GM18508 (cell line): ENCODE data around the gene ZDHHC21.
"Not testable (repeated sequence)": the region's sequence is repeated elsewhere in the genome, so short reads cannot be mapped to it uniquely, and the experiment has no call there.

Experiments used
- ATAC-seq: cut with Tn5 transposase; IDR thresholded peaks from one replicate; pipeline ENCODE4 v1.9.1; 2021; ENCODE audit warnings: moderate number of reproducible peaks; ENCODE audit not compliant: insufficient read depth, unreplicated experiment

ZDHHC21 gene

DNA sequence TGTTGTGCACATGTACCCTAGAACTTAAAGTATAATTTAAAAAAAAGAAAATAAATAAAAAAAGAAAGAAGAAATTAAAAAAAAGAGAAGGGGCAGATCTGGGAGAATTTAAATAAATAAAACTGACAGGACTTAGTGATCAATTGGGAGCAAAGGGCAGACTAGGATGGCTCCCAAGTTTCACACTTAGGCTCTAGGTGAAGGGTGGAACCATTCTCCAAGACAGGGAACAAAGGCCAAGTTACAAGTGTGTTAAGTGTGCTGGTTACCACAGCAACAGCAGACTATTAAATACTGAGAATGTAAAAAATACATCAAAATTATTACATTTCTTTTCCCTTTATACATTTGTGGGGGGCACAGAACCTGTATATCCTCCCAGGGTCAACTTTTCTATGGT lies 7.1 kb downstream of the ZDHHC21 start:
- ATAC-seq, result no peak

DNA sequence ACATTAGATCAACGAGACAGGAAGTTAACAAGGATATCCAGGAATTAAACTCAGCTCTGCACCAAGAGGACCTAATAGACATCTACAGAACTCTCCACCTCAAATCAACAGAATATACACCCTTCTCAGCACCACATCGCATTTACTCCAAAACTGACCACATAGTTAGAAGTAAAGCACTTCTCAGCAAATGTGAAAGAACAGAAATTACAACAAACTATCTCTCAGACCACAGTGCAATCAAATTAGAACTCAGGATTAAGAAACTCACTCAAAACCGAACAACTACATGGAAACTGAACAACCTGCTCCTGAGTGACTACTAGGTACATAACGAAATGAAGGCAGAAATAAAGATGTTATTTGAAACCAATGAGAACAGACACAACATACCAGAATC lies 10.6 kb downstream of the ZDHHC21 start:
- not testable (repeated sequence) for ATAC-seq

DNA sequence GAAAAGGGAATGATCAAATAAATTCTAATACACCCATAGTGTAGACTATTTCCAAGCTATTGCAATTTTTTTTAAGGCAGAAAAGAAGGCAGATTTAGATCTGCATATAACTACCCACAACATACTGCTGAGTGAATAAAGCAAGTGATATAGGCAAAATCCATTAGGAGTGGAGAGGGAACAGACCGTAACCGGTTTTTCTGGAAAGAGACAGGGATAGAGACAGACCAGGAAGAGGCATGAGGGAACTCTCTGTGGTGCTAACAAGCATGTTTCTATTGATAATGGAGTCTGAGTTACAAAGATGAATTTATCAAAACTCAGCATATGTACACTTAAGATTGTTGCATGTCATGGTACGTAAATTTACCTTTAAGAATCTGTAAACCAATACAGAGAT lies 14.5 kb downstream of the ZDHHC21 start:
- ATAC-seq, result no peak

DNA sequence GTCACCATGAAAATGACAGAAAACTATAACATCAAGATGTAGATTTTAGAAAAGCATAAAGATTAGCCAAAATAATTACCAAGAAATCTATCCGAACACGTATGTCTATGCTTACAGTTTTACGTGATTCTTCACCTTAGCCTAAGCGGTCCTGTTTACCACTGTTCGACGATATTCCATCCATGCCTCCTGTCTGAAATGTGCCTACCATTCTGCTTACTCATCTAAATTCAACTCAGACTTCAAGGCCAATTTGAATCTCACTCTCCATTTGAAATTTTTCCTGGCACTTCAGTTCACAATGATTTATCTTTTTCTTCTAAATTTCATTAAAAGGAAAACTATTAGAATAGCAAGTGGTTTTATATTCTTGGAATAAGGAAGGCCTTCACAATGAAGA lies 15.4 kb downstream of the ZDHHC21 start:
- ATAC-seq, result no peak

DNA sequence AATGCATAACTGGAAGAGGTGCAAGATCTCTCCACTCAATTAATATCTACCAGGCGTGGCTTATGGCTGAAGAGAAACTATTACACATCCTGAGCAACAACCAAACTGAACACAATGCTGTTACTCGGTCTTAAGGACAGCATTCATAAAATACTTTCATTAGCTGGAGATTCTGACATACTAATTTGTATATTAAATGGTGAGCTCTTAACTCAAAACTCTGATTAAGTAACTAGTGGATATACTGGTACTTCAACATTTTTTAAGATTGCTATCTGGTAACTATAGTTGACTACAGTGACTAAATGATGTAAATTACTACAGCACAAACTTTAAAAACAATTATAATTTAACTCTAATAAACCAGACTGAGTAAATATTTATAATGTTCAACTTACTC lies 15.8 kb downstream of the ZDHHC21 start:
- no peak for ATAC-seq

DNA sequence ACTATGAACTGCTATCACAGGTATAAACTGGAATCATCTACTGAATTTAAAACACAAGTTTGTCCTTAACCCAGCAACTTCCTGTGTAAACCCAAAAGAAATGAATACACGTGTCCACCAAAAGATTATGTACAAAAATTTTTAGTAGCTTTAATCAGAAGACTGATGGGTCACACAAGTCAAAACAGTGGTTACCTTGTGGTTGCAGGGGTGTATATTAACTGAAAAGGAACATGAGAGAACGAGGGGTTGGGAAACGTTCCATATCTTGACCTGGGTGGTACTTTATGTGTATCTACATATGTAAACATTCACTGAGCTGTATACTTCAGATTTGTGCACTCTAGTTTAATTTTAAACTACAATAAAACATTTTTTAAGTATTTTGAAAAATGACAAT lies 18.6 kb downstream of the ZDHHC21 start:
- ATAC-seq, result no peak

DNA sequence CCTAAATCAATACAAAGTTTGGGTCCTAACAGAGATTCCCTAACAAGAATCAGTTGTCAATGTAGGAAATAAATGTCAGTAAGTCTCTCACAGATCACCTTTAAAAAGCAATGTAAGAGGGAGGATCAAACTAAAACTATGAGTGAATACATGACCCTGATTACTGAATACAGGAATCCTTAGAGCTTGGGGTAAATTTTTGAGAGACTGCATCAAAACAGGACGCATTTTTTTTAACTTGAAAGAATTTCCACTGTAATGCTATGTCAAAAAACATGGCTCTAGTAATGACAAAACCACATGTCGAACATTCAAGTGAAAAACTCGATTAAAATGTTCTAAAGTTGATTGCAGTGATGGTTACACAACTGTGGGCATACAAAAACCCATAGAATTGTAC lies 21.9 kb downstream of the ZDHHC21 start:
- ATAC-seq, result no peak

DNA sequence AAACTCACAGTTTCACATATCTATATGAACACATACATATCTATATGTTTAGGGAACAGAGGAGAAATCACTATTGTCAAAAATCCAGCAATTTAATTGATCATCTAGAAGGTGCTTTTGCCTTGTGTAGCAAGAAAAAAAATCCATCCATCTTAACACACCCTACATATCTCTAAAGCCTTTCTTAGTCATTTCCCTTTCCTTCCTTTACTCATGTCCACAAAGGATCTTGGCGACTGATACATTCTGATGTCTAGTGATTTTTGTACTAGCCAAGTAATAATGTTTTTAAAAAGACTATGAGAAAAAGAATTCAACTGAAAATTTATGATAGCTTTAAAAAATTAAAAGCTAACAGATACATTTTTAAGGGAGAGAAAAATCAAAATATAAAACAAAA lies 22.5 kb downstream of the ZDHHC21 start:
- ATAC-seq, result no peak

DNA sequence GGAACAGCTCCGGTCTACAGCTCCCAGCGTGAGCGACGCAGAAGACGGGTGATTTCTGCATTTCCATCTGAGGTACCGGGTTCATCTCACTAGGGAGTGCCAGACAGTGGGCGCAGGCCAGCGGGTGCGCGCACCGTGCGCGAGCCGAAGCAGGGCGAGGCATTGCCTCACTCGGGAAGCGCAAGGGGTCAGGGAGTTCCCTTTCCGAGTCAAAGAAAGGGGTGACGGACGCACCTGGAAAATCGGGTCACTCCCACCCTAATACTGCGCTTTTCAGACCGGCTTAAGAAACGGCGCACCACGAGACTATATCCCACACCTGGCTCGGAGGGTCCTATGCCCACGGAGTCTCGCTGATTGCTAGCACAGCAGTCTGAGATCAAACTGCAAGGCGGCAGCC lies 29.2 kb downstream of the ZDHHC21 start:
- not testable (repeated sequence) for ATAC-seq

DNA sequence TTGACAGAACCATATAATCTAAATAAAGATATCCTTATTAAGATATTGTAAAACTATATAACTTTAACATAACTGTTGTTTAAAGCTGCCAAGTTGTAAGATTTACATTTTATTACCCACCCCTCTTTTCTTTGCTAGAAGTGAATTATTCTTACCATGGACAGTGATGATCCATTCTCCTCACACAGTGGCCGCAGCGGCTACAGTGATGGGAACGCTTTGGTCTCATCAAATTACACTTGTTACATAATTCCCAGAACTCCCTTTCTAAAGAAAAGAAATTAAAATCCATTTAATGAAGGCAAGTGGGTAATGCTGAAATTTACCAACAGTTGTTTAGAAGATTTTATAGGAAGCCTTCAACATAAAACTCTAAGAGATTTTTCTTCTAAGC lies 31.2 kb downstream of the ZDHHC21 start:
- no peak for ATAC-seq

DNA sequence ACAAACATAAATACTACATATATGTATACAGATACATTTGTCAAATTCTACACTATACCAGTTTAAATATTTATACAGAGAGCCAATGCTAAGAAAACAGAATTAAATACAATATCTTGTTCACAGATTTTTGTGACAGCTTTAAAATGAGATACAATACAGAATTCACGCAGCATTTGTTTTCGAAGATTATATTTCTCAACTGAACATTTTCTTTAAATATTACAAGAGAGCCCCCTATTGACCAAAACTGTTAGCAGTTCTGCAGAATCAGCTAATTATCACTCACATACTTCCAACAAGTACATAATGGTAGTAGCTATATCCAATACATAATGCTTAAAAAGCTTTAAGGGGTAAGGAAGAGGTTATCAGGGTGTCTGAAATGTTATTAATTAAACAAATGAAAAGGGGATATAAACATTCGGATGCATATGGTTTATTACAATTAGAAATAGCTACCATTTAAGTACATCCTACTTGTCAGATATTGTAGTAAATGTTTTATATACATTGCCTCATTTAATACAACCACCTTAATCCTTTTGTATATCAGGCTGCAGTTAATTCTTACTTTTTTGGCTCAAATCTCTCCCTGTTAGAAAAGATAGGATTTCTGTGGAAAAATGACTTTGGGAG lies 31.7 kb downstream of the ZDHHC21 start:
- peak; percentile 81 for ATAC-seq

DNA sequence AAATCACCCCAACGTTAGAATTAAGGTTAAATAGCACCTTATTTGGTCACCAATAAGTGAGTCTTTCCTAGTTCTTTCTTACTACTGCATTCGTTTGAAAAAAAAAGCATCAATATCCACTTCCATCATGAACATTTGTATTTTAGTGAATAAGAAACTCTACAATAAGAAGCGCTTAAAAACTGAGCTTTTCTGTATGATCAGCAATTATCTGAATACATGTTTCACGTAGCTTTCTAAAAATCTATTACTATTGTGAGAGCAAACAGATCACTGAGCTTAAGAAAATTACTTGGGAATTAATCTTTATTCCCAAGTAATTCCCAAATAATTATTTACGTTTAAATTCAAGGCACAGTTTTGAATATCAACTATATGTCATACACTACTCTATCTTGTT lies 32.5 kb downstream of the ZDHHC21 start:
- no peak for ATAC-seq

DNA sequence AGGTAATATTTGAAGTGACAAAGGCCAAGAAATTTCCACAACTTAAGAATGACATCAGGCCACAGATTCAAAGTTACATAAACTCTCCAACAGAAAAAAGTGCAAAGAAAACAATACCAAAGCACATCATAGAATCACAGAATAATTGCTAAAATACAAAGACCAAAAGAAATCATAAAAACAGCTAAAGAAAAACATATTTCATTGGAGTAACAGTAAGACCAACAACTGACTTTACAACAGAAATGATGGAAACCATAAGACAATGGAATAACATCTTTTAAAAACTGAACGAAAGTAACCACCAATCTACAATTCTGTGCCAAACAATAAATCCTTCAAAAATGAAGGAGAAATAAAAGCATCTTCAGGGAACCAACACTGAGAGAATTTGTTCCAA lies 38.3 kb downstream of the ZDHHC21 start:
- no peak for ATAC-seq

DNA sequence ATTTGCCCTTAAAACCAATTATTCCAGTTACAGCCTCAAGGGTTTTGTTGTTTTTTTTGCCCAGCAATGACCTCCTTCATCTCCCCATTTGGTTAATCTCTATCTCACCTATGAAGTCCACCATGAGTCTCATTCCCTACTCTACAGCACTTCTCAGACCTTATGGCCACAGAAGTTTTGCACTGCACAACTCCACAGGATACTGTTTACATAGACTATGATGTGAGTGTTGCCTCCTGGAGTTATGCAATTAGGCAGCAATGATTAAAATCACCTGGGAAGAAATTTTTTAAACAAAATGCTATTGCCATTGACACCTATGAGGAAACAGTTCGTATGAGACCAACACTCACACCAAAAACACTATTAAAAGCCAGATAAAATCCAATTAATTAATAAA lies 39.7 kb downstream of the ZDHHC21 start:
- ATAC-seq, result no peak

DNA sequence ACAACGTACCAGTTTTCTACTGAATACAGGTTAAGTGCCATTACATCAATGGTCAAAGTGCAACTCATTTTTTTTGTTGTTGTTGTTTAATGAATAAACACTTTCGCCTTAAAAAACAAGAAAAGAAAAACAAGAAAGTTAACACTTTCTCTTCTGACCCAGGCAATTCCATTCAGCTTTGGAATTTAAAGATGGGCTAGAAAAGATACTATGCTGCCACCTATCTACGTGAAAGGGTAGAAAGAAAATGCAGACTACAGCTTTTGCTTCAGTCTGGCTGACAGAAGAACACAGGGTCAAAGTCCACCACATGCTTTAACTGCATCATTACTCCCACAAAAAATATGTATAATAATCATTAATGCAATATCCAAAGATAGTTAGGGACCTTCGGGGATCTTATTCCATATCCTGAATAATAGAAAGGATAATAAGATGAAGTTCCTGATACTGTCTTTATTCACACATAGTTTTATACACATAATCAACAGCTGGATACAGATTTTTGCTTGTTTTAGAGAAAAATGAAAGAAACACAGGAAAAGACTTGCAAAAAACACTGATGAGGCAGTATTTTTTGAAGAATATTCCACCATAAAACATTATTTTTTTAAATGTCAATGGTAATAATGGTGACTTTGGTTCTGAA lies 40.4 kb downstream of the ZDHHC21 start:
- ATAC-seq, result no peak

DNA sequence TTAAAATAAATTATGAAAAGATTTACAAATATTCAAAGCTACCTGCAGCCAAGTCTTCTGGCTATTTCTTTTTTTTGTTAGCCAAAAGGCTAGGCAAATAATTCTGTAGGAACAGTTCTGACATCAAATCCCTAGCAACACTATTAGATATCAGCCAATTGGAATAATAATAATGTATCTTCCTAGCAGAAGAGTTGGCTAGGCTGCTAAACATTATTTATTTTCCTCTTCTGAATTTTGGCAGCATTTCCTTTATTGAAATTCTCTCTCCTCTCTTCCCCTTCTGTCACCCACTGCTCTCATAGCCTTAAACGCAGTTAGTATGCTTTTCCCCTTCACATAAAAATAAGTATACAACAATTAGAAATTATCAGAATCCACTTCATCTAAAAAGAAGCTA lies 42.6 kb downstream of the ZDHHC21 start:
- ATAC-seq, result no peak

DNA sequence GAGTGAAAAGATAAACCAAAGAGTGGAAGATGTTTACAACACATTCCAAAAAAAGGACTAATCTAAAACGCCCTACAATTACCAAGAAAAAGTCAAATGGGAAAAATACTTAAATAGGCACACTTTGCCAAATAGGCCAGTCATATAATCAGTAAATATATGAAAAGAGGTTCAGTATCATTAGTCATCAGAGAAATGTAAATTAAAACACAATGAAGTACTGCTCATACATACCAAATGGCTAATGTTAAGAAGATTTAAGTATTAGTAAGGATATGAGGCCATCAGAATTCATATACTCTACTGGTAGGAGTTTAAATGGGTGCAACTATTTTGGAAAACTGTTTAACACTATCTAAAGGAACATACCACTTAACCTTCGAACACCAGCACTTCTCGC lies 47.6 kb downstream of the ZDHHC21 start:
- ATAC-seq, result no peak

DNA sequence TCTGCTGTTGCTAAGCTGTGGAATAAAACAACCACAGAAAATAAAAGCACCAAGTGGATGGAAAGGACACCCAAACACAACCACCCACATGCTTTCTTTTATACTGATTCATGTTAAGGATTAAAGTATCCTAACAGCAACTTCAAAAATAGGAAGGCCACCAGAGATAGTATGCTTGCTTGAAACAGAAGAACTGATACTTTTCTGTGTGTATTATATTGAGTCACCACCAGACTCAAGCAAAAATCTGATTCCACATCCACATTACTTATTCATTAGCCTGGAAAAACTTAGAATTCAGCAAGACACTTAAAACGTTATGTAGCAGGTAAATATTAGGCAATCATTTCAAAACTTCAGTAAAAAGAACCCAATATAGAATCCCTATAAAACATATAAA lies 52.3 kb downstream of the ZDHHC21 start:
- ATAC-seq, result no peak

DNA sequence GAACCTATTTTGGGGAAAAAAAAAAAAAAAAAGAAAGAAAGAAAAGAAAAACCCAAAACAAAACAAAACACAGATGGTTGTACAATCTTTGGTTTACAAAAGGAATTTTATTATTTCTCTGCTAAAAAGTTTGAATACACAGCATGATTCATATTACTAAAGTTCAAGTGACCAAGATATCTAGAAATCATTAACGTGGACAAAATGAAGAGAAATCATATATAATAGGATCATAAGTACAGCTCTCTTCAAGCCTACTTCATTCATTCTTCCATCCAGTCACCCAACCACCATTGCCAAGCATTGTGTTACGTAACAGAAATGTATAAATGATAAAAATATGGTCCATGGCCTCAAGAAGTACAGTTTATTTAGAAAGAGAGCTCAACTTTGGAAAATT lies 52.9 kb downstream of the ZDHHC21 start:
- no peak for ATAC-seq

DNA sequence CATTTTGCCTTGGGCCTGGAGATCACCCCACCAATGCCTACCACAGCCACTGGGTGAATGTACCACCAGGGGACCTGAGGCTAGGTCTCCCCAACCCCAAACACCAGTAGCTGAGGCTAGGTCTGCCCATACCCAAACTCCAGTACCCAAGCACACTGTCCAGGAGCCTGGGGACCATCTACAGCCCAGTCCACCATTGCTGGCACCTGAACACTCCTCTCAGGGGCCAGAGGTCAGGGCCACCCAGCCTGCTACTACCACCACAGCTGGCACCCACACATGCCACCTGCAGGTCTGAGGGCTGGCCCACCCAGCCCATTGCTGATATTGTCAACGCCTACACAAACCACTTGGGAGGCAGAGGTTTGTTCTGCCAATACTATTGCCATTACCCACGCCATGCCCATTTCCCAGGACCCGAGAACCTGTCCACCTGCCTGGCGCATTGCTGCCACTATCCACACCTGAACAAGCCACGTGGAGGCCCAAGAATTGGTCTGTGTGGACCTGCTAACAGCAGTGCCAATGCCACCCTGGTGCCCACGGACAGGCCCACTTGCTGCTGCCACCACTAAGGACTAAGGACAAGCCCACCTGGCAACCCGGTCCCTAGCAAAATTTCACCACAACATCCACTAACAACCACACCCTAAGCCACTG lies 59.2 kb downstream of the ZDHHC21 start:
- no peak for ATAC-seq

DNA sequence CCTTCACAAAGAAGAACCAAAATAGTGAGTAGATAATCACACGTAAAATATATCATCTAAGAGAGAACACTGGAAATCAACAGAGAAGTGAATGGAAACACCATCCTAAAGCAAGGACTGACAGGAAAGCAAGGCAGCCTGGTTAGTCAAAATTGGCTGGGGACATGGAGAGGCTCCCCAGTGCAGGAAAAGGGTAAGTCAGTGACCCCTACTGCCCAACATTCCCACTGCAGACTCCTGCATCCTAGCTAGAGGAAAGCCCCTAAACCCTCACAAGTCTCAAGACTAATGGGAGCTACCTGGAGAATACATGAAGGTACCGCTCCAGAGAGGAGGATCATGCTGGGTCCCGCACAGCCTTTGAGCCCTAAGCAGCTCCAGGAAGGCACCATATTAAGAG lies 60.1 kb downstream of the ZDHHC21 start:
- no peak for ATAC-seq

DNA sequence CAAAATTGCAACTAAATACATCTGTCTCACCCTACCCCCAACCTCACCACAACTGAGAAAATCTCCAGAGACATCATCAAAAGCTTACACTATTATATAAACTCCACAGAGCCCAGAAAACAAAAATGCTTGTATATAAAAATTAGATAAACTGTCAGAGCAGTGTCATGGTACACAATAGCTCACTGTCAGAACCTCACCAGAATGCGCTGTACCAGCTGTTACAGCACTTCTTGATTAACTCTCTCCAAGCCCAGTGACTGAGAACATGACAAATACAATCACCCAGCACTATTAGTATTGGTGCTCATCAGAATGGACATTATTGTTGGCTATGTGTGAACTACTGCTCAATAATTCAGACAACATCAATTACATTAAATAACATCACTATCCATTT lies 65.7 kb downstream of the ZDHHC21 start:
- ATAC-seq, result no peak
